ENCODE data around the gene GRM1. TPM values are rescaled to one million over a fixed set of nuclear protein-coding genes. Genes with fewer than 3 reads are reported as not detected.

GRM1 gene
- polyA plus RNA-seq, 3 donors, result not detected

GRCh38 chr6:146284311-146284710 lies 255.4 kb downstream of the GRM1 start:
- intact Hi-C loops (cut with micrococcal nuclease), result no loop called here
- no peaks in the 10 kb centered on the region for H3K4me1 ChIP-seq (ENCODE audit: control insufficient read depth in 1 of 2, insufficient read depth in 2 of 2, low read length in 2 of 2)
- H3K4me3 Mint-ChIP-seq, result no peak overlapping the region
- no peaks in the 10 kb centered on the region for H3K9me3 ChIP-seq (replicated peaks in 1 of 2; ENCODE audit: control insufficient read depth in 1 of 2, insufficient read depth in 1 of 2, low read length in 2 of 2)
- peaks cover 0 to 10% (median 2%) of the 10 kb centered on the region in 7 donors for H3K9me3 Mint-ChIP-seq
- no peak overlapping the region for H3K4me2 ChIP-seq (replicated peaks; ENCODE audit: extremely low read depth, low read length, poor library complexity, severe bottlenecking)
- no peaks in the 10 kb centered on the region for H4K20me1 ChIP-seq (ENCODE audit: insufficient read depth, low read length)
- H3K36me3 ChIP-seq (replicated peaks in 1 of 2; ENCODE audit: control insufficient read depth in 1 of 2, insufficient read depth in 2 of 2, low read length in 2 of 2), result no peaks in the 10 kb centered on the region
- no peaks in the 10 kb centered on the region for H3K36me3 Mint-ChIP-seq
- no peak overlapping the region for H2AFZ ChIP-seq (ENCODE audit: insufficient read depth, low read depth, low read length, poor library complexity, severe bottlenecking)
- H3K9ac ChIP-seq (ENCODE audit: insufficient read depth, low read length, poor library complexity, severe bottlenecking), result no peak overlapping the region
- WGBS (ENCODE audit: insufficient coverage), result 75% methylated on average over 1 of the region's 2 CpGs
- no peak for DNase-seq
- no peak overlapping the region for H3K27ac ChIP-seq (ENCODE audit: low read depth in 1 of 2, low read length in 2 of 2)
- no peaks in the 10 kb centered on the region for H3K27me3 ChIP-seq (ENCODE audit: control insufficient read depth in 2 of 2, insufficient read depth in 2 of 2, low read length in 2 of 2)
- H3K27me3 Mint-ChIP-seq (ENCODE audit: low read depth in 3 of 3), result peaks cover 0 to 3% (median 0%) of the 10 kb centered on the region in 3 donors
- H3K79me2 ChIP-seq (ENCODE audit: insufficient read depth, low read length), result no peaks in the 10 kb centered on the region
- peaks cover 10% of the 10 kb centered on the region for H3K4me1 Mint-ChIP-seq
- H3K4me3 ChIP-seq (replicated peaks in 1 of 3; ENCODE audit: low read depth in 2 of 3, low read length in 3 of 3), result no peak overlapping the region
- no peak for TF ChIP-seq CTCF (IDR thresholded peaks at IDR 0.05)
- no peak overlapping the region for H3K27ac Mint-ChIP-seq

- no peaks in the 10 kb centered on the region for H3K36me3 ChIP-seq (replicated peaks in 1 of 2; ENCODE audit: control insufficient read depth in 1 of 2, insufficient read depth in 2 of 2, low read length in 2 of 2)
- no peak overlapping the region for H3K4me2 ChIP-seq (replicated peaks; ENCODE audit: extremely low read depth, low read length, poor library complexity, severe bottlenecking)
- Mint-ChIP-seq H3K27ac (no peak overlapping the region), H3K4me1 (peaks cover 24% of the 10 kb centered on the region), H3K4me3 (no peak overlapping the region), H3K36me3 (no peaks in the 10 kb centered on the region), H3K9me3 (peaks cover 0 to 10% (median 2%) of the 10 kb centered on the region in 7 donors), H3K27me3 (ENCODE audit: low read depth in 3 of 3) (peaks cover 0 to 3% (median 0%) of the 10 kb centered on the region in 3 donors)
- H3K4me3 ChIP-seq (replicated peaks in 1 of 3; ENCODE audit: low read depth in 2 of 3, low read length in 3 of 3), result no peak overlapping the region
- DNase-seq, result no peak
- WGBS (ENCODE audit: insufficient coverage), result no CpG with 5 or more reads among the region's 3 CpGs
- H3K9ac ChIP-seq (ENCODE audit: insufficient read depth, low read length, poor library complexity, severe bottlenecking), result no peak overlapping the region
- no peak for TF ChIP-seq CTCF (IDR thresholded peaks at IDR 0.05)
- peaks cover 10 to 11% of the 10 kb centered on the region in 2 donors for H3K4me1 ChIP-seq (ENCODE audit: control insufficient read depth in 1 of 2, insufficient read depth in 2 of 2, low read length in 2 of 2)
- no peaks in the 10 kb centered on the region for H3K9me3 ChIP-seq (replicated peaks in 1 of 2; ENCODE audit: control insufficient read depth in 1 of 2, insufficient read depth in 1 of 2, low read length in 2 of 2)
- H3K79me2 ChIP-seq (ENCODE audit: insufficient read depth, low read length), result no peaks in the 10 kb centered on the region
- no peaks in the 10 kb centered on the region for H3K27me3 ChIP-seq (ENCODE audit: control insufficient read depth in 2 of 2, insufficient read depth in 2 of 2, low read length in 2 of 2)
- no peak overlapping the region for H2AFZ ChIP-seq (ENCODE audit: insufficient read depth, low read depth, low read length, poor library complexity, severe bottlenecking)
- H4K20me1 ChIP-seq (ENCODE audit: insufficient read depth, low read length), result no peaks in the 10 kb centered on the region
- intact Hi-C loops (cut with micrococcal nuclease), result no loop called here
- H3K27ac ChIP-seq (ENCODE audit: low read depth in 1 of 2, low read length in 2 of 2), result no peak overlapping the region
These were observed 258.1 kb downstream of the GRM1 start for GRCh38 chr6:146286961-146287360.

Measured in CD14-positive monocyte (primary cell).